Measurements from ENCODE around the gene UBN1.

DNA sequence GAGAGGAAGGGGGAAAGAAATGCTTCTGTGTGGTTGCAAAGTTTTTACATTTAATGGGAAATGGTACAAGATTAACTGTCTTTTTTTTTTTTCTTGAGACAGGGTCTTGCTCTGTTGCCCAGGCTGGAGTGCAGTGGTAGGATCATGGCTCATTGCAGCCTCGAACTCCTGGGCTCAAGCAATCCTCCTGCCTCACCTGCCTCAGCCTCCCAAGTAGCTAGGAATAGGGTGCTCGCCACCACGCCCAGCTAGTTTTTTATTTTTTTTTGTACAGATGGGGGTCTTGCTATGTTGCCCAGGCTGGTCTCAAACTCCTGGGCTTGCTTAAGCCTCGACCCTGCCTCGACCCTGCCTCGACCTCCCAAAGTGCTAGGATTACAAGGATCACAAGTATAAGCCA lies 41.0 kb upstream of the UBN1 start:
- TF ChIP-seq, protein P1, sequence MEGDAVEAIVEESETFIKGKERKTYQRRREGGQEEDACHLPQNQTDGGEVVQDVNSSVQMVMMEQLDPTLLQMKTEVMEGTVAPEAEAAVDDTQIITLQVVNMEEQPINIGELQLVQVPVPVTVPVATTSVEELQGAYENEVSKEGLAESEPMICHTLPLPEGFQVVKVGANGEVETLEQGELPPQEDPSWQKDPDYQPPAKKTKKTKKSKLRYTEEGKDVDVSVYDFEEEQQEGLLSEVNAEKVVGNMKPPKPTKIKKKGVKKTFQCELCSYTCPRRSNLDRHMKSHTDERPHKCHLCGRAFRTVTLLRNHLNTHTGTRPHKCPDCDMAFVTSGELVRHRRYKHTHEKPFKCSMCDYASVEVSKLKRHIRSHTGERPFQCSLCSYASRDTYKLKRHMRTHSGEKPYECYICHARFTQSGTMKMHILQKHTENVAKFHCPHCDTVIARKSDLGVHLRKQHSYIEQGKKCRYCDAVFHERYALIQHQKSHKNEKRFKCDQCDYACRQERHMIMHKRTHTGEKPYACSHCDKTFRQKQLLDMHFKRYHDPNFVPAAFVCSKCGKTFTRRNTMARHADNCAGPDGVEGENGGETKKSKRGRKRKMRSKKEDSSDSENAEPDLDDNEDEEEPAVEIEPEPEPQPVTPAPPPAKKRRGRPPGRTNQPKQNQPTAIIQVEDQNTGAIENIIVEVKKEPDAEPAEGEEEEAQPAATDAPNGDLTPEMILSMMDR (conservative IDR thresholded peaks at IDR 0.05 in 1 of 2, IDR thresholded peaks at IDR 0.05 in 1 of 2; ENCODE audit: extremely low read depth in 1 of 2, insufficient read depth in 1 of 2, low read depth in 1 of 2, low read length in 2 of 2) = no peak
- TF ChIP-seq EZH2 (IDR thresholded peaks at IDR 0.05; ENCODE audit: borderline replicate concordance, low read length) = no peak

All from mammary epithelial cell (primary cell).